Peyer's patch (tissue), 4 donors: ENCODE data around the gene BMPR1A.

Source experiments
- POLR2A ChIP-seq, 2 donors: fragments of 450-650 bp; IDR thresholded peaks; one replicate each; pipeline ENCODE4 v1.5.1; 2017; ENCODE audit warnings: antibody characterized with exemption in 2 of 2, mild to moderate bottlenecking in 2 of 2, moderate library complexity in 2 of 2
- TF ChIP-seq, protein P1 (sequence below), 6 experiments: fragments of 450-650 bp in 4 of 6; fragments of 200-600 bp in 2 of 6; sonication (generic) in 1 of 6; IDR thresholded peaks; one replicate each; pipeline ENCODE4 v1.5.1; 2017 to 2019; ENCODE audit warnings: antibody characterized with exemption in 6 of 6, mild to moderate bottlenecking in 3 of 6, moderate library complexity in 1 of 6

DNA sequence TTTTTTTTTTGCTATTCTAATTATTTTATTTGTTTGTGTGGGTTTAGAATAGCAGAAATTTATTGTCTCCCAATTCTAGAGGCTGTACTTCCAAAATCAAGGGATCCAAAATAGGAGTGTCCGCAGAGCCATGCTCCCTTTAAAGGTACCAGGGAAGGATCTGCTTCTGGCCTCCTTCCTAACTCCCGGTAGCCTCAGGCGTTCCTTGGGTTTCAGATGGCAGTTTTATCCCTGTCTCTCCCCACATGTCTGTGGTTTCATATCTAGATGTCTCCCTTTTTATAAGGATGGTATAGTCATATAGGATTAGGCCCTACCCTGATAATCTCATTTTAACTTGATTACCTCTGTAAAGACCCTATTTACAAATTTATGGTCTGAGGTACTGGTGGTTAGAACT is 48.4 kb downstream of the BMPR1A start:
- no peak for TF ChIP-seq POLR2A (IDR thresholded peaks at IDR 0.05)
- TF ChIP-seq, protein P1, sequence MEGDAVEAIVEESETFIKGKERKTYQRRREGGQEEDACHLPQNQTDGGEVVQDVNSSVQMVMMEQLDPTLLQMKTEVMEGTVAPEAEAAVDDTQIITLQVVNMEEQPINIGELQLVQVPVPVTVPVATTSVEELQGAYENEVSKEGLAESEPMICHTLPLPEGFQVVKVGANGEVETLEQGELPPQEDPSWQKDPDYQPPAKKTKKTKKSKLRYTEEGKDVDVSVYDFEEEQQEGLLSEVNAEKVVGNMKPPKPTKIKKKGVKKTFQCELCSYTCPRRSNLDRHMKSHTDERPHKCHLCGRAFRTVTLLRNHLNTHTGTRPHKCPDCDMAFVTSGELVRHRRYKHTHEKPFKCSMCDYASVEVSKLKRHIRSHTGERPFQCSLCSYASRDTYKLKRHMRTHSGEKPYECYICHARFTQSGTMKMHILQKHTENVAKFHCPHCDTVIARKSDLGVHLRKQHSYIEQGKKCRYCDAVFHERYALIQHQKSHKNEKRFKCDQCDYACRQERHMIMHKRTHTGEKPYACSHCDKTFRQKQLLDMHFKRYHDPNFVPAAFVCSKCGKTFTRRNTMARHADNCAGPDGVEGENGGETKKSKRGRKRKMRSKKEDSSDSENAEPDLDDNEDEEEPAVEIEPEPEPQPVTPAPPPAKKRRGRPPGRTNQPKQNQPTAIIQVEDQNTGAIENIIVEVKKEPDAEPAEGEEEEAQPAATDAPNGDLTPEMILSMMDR (IDR thresholded peaks at IDR 0.05), result no peak
